T-helper 9 cell (primary cell): Measurements from ENCODE around the gene TRIO.
"Not testable (repeated sequence)": the region's sequence is repeated elsewhere in the genome, so short reads cannot be mapped to it uniquely, and the experiment has no call there.

Experiments used
- DNase-seq: peaks from one replicate; pipeline ENCODE4 v3.0.0-alpha.2; 2020
- total RNA-seq, 2 donors: gene quantifications; one replicate each; lab custom pipeline; 2026; lab: John Stamatoyannopoulos, UW

TRIO gene
- 9.2 to 18.4 reads per million in 2 donors for total RNA-seq

GRCh38 chr5:14142827-14143545 is at the start of gene TRIO:
TRIO (plus strand) TSS chr5:14143342; CDS start chr5:14143726, 384 bp downstream.
- peak; percentile 59 for DNase-seq

GRCh38 chr5:14097380-14097779 is 45.8 kb upstream of the TRIO start:
- DNase-seq: not testable (repeated sequence)

GRCh38 chr5:14097998-14098471 is 45.1 kb upstream of the TRIO start:
- no peak for DNase-seq

GRCh38 chr5:14100281-14100680 is 42.9 kb upstream of the TRIO start:
- no peak for DNase-seq

- no peak for DNase-seq
These were observed 41.2 kb upstream of the TRIO start for GRCh38 chr5:14101922-14102321.

- no peak for DNase-seq
These were observed 40.5 kb upstream of the TRIO start for GRCh38 chr5:14102666-14103065.

- DNase-seq: no peak
These were observed 37.3 kb upstream of the TRIO start for GRCh38 chr5:14105718-14106410.

GRCh38 chr5:14107536-14107935 is 35.6 kb upstream of the TRIO start:
- no peak for DNase-seq

- DNase-seq: no peak
These were observed 34.8 kb upstream of the TRIO start for GRCh38 chr5:14108170-14108996.

- no peak for DNase-seq
These were observed 33.9 kb upstream of the TRIO start for GRCh38 chr5:14109041-14109747.

GRCh38 chr5:14109771-14110170 is 33.4 kb upstream of the TRIO start:
- no peak for DNase-seq

GRCh38 chr5:14110196-14110595 is 32.9 kb upstream of the TRIO start:
- DNase-seq: no peak

- DNase-seq: no peak
These were observed 32.5 kb upstream of the TRIO start for GRCh38 chr5:14110680-14111079.

GRCh38 chr5:14112998-14113652 is 30.0 kb upstream of the TRIO start:
- no peak for DNase-seq

- DNase-seq: no peak
These were observed 28.4 kb upstream of the TRIO start for GRCh38 chr5:14114615-14115251.

- no peak for DNase-seq
These were observed 27.7 kb upstream of the TRIO start for GRCh38 chr5:14115323-14115895.

- DNase-seq: no peak
These were observed 24.4 kb upstream of the TRIO start for GRCh38 chr5:14118551-14119320.

GRCh38 chr5:14120176-14120575 is 23.0 kb upstream of the TRIO start:
- DNase-seq: no peak

- DNase-seq: no peak
These were observed 21.6 kb upstream of the TRIO start for GRCh38 chr5:14121552-14121951.

GRCh38 chr5:14122089-14122488 is 21.1 kb upstream of the TRIO start:
- DNase-seq: no peak
